K562 (cell line): ENCODE measurements around the gene RNH1. TPM values are rescaled to one million over a fixed set of nuclear protein-coding genes. Genes with fewer than 3 reads are reported as not detected.

Source experiments
- BHLHE40 ChIP-seq: IDR thresholded peaks from 2 replicates; pipeline ENCODE4 v1.6.1; 2011; ENCODE audit warnings: low read length, improper control_type of control experiment
- ESRRB ChIP-seq: fragments of 250-450 bp; sonication (Bioruptor Pico); IDR thresholded peaks from 2 replicates; pipeline ENCODE4 v1.5.0; 2020; ENCODE audit warnings: mild to moderate bottlenecking, moderate library complexity, borderline replicate concordance
- GTF2F1 ChIP-seq: IDR thresholded peaks from 2 replicates; pipeline ENCODE4 v1.6.1; 2011; ENCODE audit warnings: low read depth, low read length, improper control_type of control experiment
- GTF3C2 ChIP-seq: IDR thresholded peaks from 3 replicates; pipeline ENCODE4 v1.6.1; 2011; ENCODE audit warnings: borderline replicate concordance, mild to moderate bottlenecking, moderate library complexity; ENCODE audit not compliant: insufficient read length; ENCODE audit errors: extremely low read depth
- HMGN3 ChIP-seq: IDR thresholded peaks from 2 replicates; pipeline ENCODE4 v1.6.1; 2011; ENCODE audit warnings: borderline replicate concordance, low read depth, mild to moderate bottlenecking, mixed read lengths, low read length; ENCODE audit not compliant: insufficient read length; ENCODE audit errors: extremely low read depth
- MAZ ChIP-seq, 2 experiments: fragments of 450-650 bp in 1 of 2; sonication (generic) in 1 of 2; formaldehyde crosslinking; IDR thresholded peaks in 1 of 2; conservative IDR thresholded peaks in 1 of 2; 2 replicates each; pipeline versions ENCODE4 v1.4.0 to v1.5.0; 2020; ENCODE audit warnings: mild to moderate bottlenecking in 1 of 2, missing genetic modification reagents in 1 of 2
- MTA1 ChIP-seq: fragments of 450-650 bp; IDR thresholded peaks from 2 replicates; pipeline ENCODE4 v1.6.1; 2017; ENCODE audit warnings: borderline replicate concordance
- MYNN ChIP-seq, 2 experiments: sonication (generic); formaldehyde crosslinking in 1 of 2; IDR thresholded peaks; 2 replicates each; pipeline versions ENCODE4 v1.5.0 to v1.6.1; 2016 to 2020; ENCODE audit warnings: antibody characterized with exemption in 1 of 2, missing genetic modification reagents in 1 of 2
- NFXL1 ChIP-seq: fragments of 450-650 bp; formaldehyde crosslinking; IDR thresholded peaks from 2 replicates; pipeline ENCODE4 v1.4.0; 2021; ENCODE audit warnings: mild to moderate bottlenecking
- RBM22 ChIP-seq: fragments of 200-400 bp; formaldehyde crosslinking; IDR thresholded peaks from 2 replicates; pipeline ENCODE4 v1.6.1; 2018; ENCODE audit warnings: low read length, low read depth; ENCODE audit not compliant: poor library complexity, severe bottlenecking
- RHOXF2B ChIP-seq: fragments of 250-450 bp; sonication (Bioruptor Pico); conservative IDR thresholded peaks from 2 replicates; pipeline ENCODE4 v1.5.1; 2021
- TAF1 ChIP-seq: IDR thresholded peaks from 2 replicates; pipeline ENCODE4 v1.6.1; 2011; ENCODE audit warnings: mild to moderate bottlenecking, low read length, moderate library complexity; ENCODE audit not compliant: insufficient read depth, control insufficient read depth, severe bottlenecking; ENCODE audit errors: extremely low read depth
- TCF7L2 ChIP-seq: fragments of 150-350 bp; IDR thresholded peaks from 2 replicates; pipeline ENCODE4 v1.6.1; 2016; ENCODE audit warnings: low read depth, mild to moderate bottlenecking, low read length, moderate library complexity
- TFAM ChIP-seq: fragments of 250-450 bp; sonication (Bioruptor Pico); conservative IDR thresholded peaks from 2 replicates; pipeline ENCODE4 v1.5.0; 2021; ENCODE audit warnings: mild to moderate bottlenecking, moderate library complexity
- THAP7 ChIP-seq: fragments of 250-450 bp; sonication (Bioruptor Pico); IDR thresholded peaks from 2 replicates; pipeline ENCODE4 v1.5.0; 2021
- THRA ChIP-seq: fragments of 450-650 bp; IDR thresholded peaks from 2 replicates; pipeline ENCODE4 v1.6.1; 2017; ENCODE audit warnings: mild to moderate bottlenecking, moderate library complexity
- YBX1 ChIP-seq: fragments of 450-650 bp; IDR thresholded peaks from 2 replicates; pipeline ENCODE4 v1.7.1; 2016; ENCODE audit warnings: mild to moderate bottlenecking
- ZFP30 ChIP-seq: fragments of 250-450 bp; sonication (Bioruptor Pico); IDR thresholded peaks from 2 replicates; pipeline ENCODE4 v1.8.0; 2022; ENCODE audit warnings: moderate library complexity, mild to moderate bottlenecking, inconsistent platforms, borderline replicate concordance
- ZNF12 ChIP-seq: sonication (generic); formaldehyde crosslinking; IDR thresholded peaks from 2 replicates; pipeline ENCODE4 v1.4.0; 2020; ENCODE audit warnings: mild to moderate bottlenecking, missing genetic modification reagents
- ZNF217 ChIP-seq: sonication (generic); formaldehyde crosslinking; IDR thresholded peaks from 2 replicates; pipeline ENCODE4 v1.8.0; 2022; ENCODE audit warnings: mild to moderate bottlenecking, missing genetic modification reagents
- ZNF282 ChIP-seq: sonication (generic); formaldehyde crosslinking; IDR thresholded peaks from 2 replicates; pipeline ENCODE4 v1.8.1; 2023; ENCODE audit warnings: missing genetic modification reagents
- ZNF311 ChIP-seq: fragments of 250-450 bp; sonication (Bioruptor Pico); IDR thresholded peaks from 2 replicates; pipeline ENCODE4 v1.4.0; 2020; ENCODE audit warnings: mild to moderate bottlenecking, moderate library complexity
- ZNF561 ChIP-seq: fragments of 450-650 bp; formaldehyde crosslinking; conservative IDR thresholded peaks from 2 replicates; pipeline ENCODE4 v1.4.0; 2020; ENCODE audit warnings: mild to moderate bottlenecking, moderate library complexity
- ZNF780A ChIP-seq: fragments of 250-450 bp; sonication (Bioruptor Pico); IDR thresholded peaks from 2 replicates; pipeline ENCODE4 v1.5.0; 2021; ENCODE audit warnings: mild to moderate bottlenecking
- polyA plus RNA-seq, 8 experiments: library from polyadenylated mRNA; depleted of rRNA in 4 of 8; stranded (reverse) in 5 of 8; unstranded in 3 of 8; fragments of >200 nt; fragmentation: Nextera tagmentation in 2 of 8; fragmentation: Illumina TruSeq in 1 of 8; extraction: Ambion mirVana in 2 of 8; extraction: Trizol in 1 of 8; gene quantifications; 2 replicates each; pipeline versions ENCODE4 v1.2.1 to v1.2.3, GENCODE V29; 2011 to 2014; ENCODE audit warnings: inconsistent platforms in 1 of 8, missing spikeins in 1 of 8
- total RNA-seq, 7 experiments: library from RNA; depleted of rRNA in 6 of 7; stranded (reverse); fragments of >200 nt in 6 of 7; fragmentation: Illumina TruSeq in 2 of 7; extraction: Trizol in 2 of 7; gene quantifications; 2 replicates each; pipeline versions ENCODE4 v1.2.1 to v1.2.3, GENCODE V29; 2011 to 2021; ENCODE audit warnings: low replicate concordance in 1 of 7

Gene RNH1
- total and polyA plus RNA-seq, 9 of the 15 experiments (the other 6 are each of a cell fraction or from before 2014, with no cell fraction given) = 2.5 to 160 (median 44.3) TPM

GRCh38 chr11:554428-555226 lies 47.6 kb upstream of the RNH1 start (continued):
- TF ChIP-seq MAZ (CRISPR knock-in tag; conservative IDR thresholded peaks at IDR 0.05 in 1 of 2, IDR thresholded peaks at IDR 0.05 in 1 of 2) = peak in 1 of 2 experiments; percentile 91; a peak in 1 of 4 replicates
- TF ChIP-seq THAP7 (CRISPR knock-in tag) = no peak
- TF ChIP-seq ZNF217 (CRISPR knock-in tag) = no peak
- no peak for TF ChIP-seq GTF3C2
- no peak for TF ChIP-seq THRA
- no peak for TF ChIP-seq TFAM
- TF ChIP-seq ZNF282 (CRISPR knock-in tag) = no peak
- TF ChIP-seq ZNF561 = no peak
- TF ChIP-seq ZNF12 (CRISPR knock-in tag) = no peak
- TF ChIP-seq TAF1 = peak; percentile 13
- peak; percentile 53 for TF ChIP-seq HMGN3
- no peak for TF ChIP-seq ESRRB (CRISPR knock-in tag)
- no peak for TF ChIP-seq ZFP30 (CRISPR knock-in tag)
- no peak for TF ChIP-seq NFXL1
- no peak for TF ChIP-seq RBM22
- no peak for TF ChIP-seq MTA1
- no peak for TF ChIP-seq YBX1
- TF ChIP-seq TCF7L2 = no peak
- no peak for TF ChIP-seq ZNF780A
- no peak for TF ChIP-seq GTF2F1
- no peak for TF ChIP-seq ZNF311
- no peak for TF ChIP-seq BHLHE40
- TF ChIP-seq RHOXF2B (CRISPR knock-in tag) = no peak
- no peak for TF ChIP-seq MYNN (IDR thresholded peaks at IDR 0.05)
- no peak for TF ChIP-seq MYNN (CRISPR knock-in tag; IDR thresholded peaks at IDR 0.05)
